Endothelial cell of umbilical vein (primary cell): ENCODE results near the gene SDCBP2. TPM values are rescaled to one million over a fixed set of nuclear protein-coding genes. Genes with fewer than 3 reads are reported as not detected.

ENCODE experiments used
- BruUV-seq: library from RNA; stranded (reverse); fragments of 400-500 nt; replicated peaks from 2 replicates; lab custom pipeline; 2021; lab: Mats Ljungman, UMichigan
- CTCF ChIA-PET: fragments of 300-600, 350-600 bp; sonication (Branson Sonifier 250); formaldehyde crosslinking; loops from one replicate; lab custom pipeline; 2021; ENCODE audit warnings: antibody characterized with exemption, inconsistent platforms; lab: Charles Lee
- POLR2A ChIA-PET: fragments of 300-600, 350-600 bp; sonication (Branson Sonifier 250); formaldehyde crosslinking; loops from one replicate; lab custom pipeline; 2021; ENCODE audit warnings: antibody characterized with exemption, inconsistent platforms; lab: Charles Lee
- DNase-seq: peaks from one replicate; pipeline ENCODE4 v3.0.0-alpha.2; 2011; ENCODE audit warnings: low read depth, low spot score
- FAIRE-seq: peaks from 2 replicates; lab custom pipeline; 2011; peaks lifted over from hg19 to GRCh38; lab: Jason Lieb, UNC
- H2AFZ ChIP-seq: 2 replicates; pipeline ENCODE4 v1.6.0; 2012; ENCODE audit warnings: low read depth, low read length, control low read depth, inconsistent platforms
- H3K27ac ChIP-seq: 2 replicates; pipeline ENCODE4 v1.5.1; 2011; ENCODE audit warnings: low read depth, mild to moderate bottlenecking, control low read depth, low read length, moderate library complexity; ENCODE audit not compliant: insufficient read depth
- H3K27me3 ChIP-seq, 2 experiments: 2 replicates each; pipeline versions ENCODE4 v1.6.0 to v1.6.1; 2011; ENCODE audit warnings: low read length in 2 of 2, mixed read lengths in 1 of 2; ENCODE audit not compliant: control insufficient read depth in 2 of 2, insufficient read depth in 2 of 2
- H3K36me3 ChIP-seq, 2 experiments: 2 replicates in 1 of 2; 3 replicates in 1 of 2; pipeline ENCODE4 v1.5.1; 2011; ENCODE audit warnings: low read length in 2 of 2, mild to moderate bottlenecking in 1 of 2, moderate library complexity in 1 of 2; ENCODE audit not compliant: control insufficient read depth in 2 of 2, insufficient read depth in 2 of 2; ENCODE audit errors: extremely low read depth in 1 of 2
- H3K4me1 ChIP-seq: 3 replicates; pipeline ENCODE4 v1.5.1; 2011; ENCODE audit warnings: mild to moderate bottlenecking, low read length; ENCODE audit not compliant: control insufficient read depth, insufficient read depth; ENCODE audit errors: extremely low read depth
- H3K4me2 ChIP-seq: 2 replicates; pipeline ENCODE4 v1.6.1; 2011; ENCODE audit warnings: low read length, control low read depth, mixed read lengths; ENCODE audit not compliant: insufficient read depth
- H3K4me3 ChIP-seq, 3 experiments: fragments of 200-600 bp in 1 of 3; sonication (generic), shearing (Covaris generic) in 1 of 3; replicated peaks in 1 of 3; 2 replicates each; pipeline ENCODE4 v1.5.1; 2011 to 2016; ENCODE audit warnings: control low read depth in 3 of 3, low read length in 3 of 3, mild to moderate bottlenecking in 2 of 3, inconsistent platforms in 1 of 3, low read depth in 1 of 3, moderate library complexity in 1 of 3; ENCODE audit not compliant: insufficient read depth in 1 of 3
- H3K79me2 ChIP-seq: 2 replicates; pipeline ENCODE4 v1.6.0; 2012; ENCODE audit warnings: low read length, inconsistent platforms; ENCODE audit not compliant: control insufficient read depth, insufficient read depth
- H3K9ac ChIP-seq: replicated peaks from 2 replicates; pipeline ENCODE3; 2011; ENCODE audit warnings: low read length, control low read depth; ENCODE audit not compliant: insufficient read depth; ENCODE audit errors: extremely low read depth
- H3K9me1 ChIP-seq: replicated peaks from 3 replicates; pipeline ENCODE4 v1.6.0; 2011; ENCODE audit warnings: mild to moderate bottlenecking, low read length; ENCODE audit not compliant: control insufficient read depth, insufficient read depth; ENCODE audit errors: extremely low read depth
- H3K9me3 ChIP-seq: replicated peaks from 2 replicates; pipeline ENCODE4 v1.5.1; 2012; ENCODE audit warnings: low read length, inconsistent platforms; ENCODE audit not compliant: control insufficient read depth, insufficient read depth
- H4K20me1 ChIP-seq: replicated peaks from 2 replicates; pipeline ENCODE3; 2011; ENCODE audit warnings: mild to moderate bottlenecking, low read length; ENCODE audit not compliant: control insufficient read depth, insufficient read depth; ENCODE audit errors: extremely low read depth
- CTCF ChIP-seq, 2 donors: IDR thresholded peaks; 1 replicate in 1 of 2; 2 replicates in 1 of 2; pipeline ENCODE4 v1.5.1; 2011; ENCODE audit warnings: low read length in 2 of 2, mild to moderate bottlenecking in 2 of 2, moderate library complexity in 2 of 2, control low read depth in 1 of 2, inconsistent platforms in 1 of 2, low read depth in 1 of 2; ENCODE audit not compliant: insufficient read depth in 1 of 2; ENCODE audit errors: extremely low read depth in 1 of 2
- EZH2 ChIP-seq: IDR thresholded peaks from 2 replicates; pipeline ENCODE4 v1.6.1; 2012; ENCODE audit warnings: borderline replicate concordance, low read depth, mild to moderate bottlenecking, moderate library complexity, low read length, inconsistent platforms; ENCODE audit not compliant: severe bottlenecking
- FOS ChIP-seq: IDR thresholded peaks from 2 replicates; pipeline ENCODE4 v1.6.1; 2011; ENCODE audit warnings: mild to moderate bottlenecking, low read length, moderate library complexity, borderline replicate concordance; ENCODE audit not compliant: insufficient read depth
- GATA2 ChIP-seq: IDR thresholded peaks from 2 replicates; pipeline ENCODE4 v1.7.0; 2011; ENCODE audit warnings: low read depth, mild to moderate bottlenecking, moderate library complexity, mixed read lengths, low read length; ENCODE audit not compliant: insufficient read length, insufficient read depth
- JUN ChIP-seq: IDR thresholded peaks from 2 replicates; pipeline ENCODE4 v1.6.1; 2011; ENCODE audit warnings: borderline replicate concordance, low read depth; ENCODE audit not compliant: insufficient read length, insufficient read depth
- MAX ChIP-seq: IDR thresholded peaks from 2 replicates; pipeline ENCODE4 v1.6.1; 2011; ENCODE audit not compliant: insufficient read depth, insufficient read length
- MYC ChIP-seq: IDR thresholded peaks from one replicate; pipeline ENCODE4 v1.6.1; 2011; ENCODE audit warnings: mild to moderate bottlenecking, low read depth, low read length
- POLR2A ChIP-seq: IDR thresholded peaks from 2 replicates; pipeline ENCODE4 v1.6.1; 2012; ENCODE audit warnings: low read depth, mild to moderate bottlenecking, control low read depth, low read length
- POLR2AphosphoS5 ChIP-seq: IDR thresholded peaks from 2 replicates; pipeline ENCODE4 v1.6.1; 2012; ENCODE audit warnings: low read depth, mild to moderate bottlenecking, control low read depth, low read length, moderate library complexity; ENCODE audit not compliant: insufficient read depth
- dilution Hi-C: fragments of 300-500 bp; cut with MboI; formaldehyde crosslinking; loops from one replicate; pipeline ENCODE4 v1.15.0; 2019; ENCODE audit warnings: low sequenced_read_pairs; ENCODE audit not compliant: extremely low pct_ligation_motif_present
- intact Hi-C: fragments of 100-400 bp; cut with micrococcal nuclease; formaldehyde crosslinking; loops from one replicate; pipeline ENCODE4 v1.10.0; 2022
- polyA plus RNA-seq, 4 experiments: library from polyadenylated mRNA; depleted of rRNA in 3 of 4; stranded (reverse) in 3 of 4; unstranded in 1 of 4; fragments of >200 nt; gene quantifications; 2 replicates each; pipeline versions ENCODE4 v1.2.1 to v1.2.3, GENCODE V29; 2011 to 2012; ENCODE audit warnings: missing spikeins in 1 of 4
- total RNA-seq: library from RNA; stranded (reverse); gene quantifications from 2 replicates; pipeline ENCODE4 v1.2.3, GENCODE V29; 2021

The SDCBP2 gene
- total and polyA plus RNA-seq, 2 donors (not counting 3 experiments of a cell fraction or from before 2014, with no cell fraction given): 6.9 to 9.0 TPM

GRCh38 chr20:1283522-1284510 lies 45.1 kb downstream of the SDCBP2 start:
- no peaks in the 10 kb centered on the region for H3K36me3 ChIP-seq
- H3K27me3 ChIP-seq: no peaks in the 10 kb centered on the region
- no peaks in the 10 kb centered on the region for H4K20me1 ChIP-seq
- no peaks in the 10 kb centered on the region for H3K9me1 ChIP-seq
- no peak overlapping the region for H2AFZ ChIP-seq
- no peak overlapping the region for H3K4me3 ChIP-seq
- DNase-seq: no peak
- dilution Hi-C loops: no loop called here
- H3K79me2 ChIP-seq: no peaks in the 10 kb centered on the region
- no peaks in the 10 kb centered on the region for H3K9me3 ChIP-seq
- no peak overlapping the region for H3K27ac ChIP-seq
- TF ChIP-seq JUN (no peak), MAX (no peak), CTCF (IDR thresholded peaks at IDR 0.05; ENCODE audit: extremely low read depth in 1 of 2, insufficient read depth in 1 of 2, low read depth in 1 of 2, low read length in 2 of 2) (no peak), POLR2AphosphoS5 (no peak), MYC (no peak), EZH2 (no peak), GATA2 (no peak), POLR2A (no peak), FOS (no peak)
- no TSS peak for BruUV-seq
- CTCF ChIA-PET: interaction anchor here (0.6 to 1.2 kb wide), 3 partner anchors 7 to 17 kb away, joined by 3 to 4 read pairs (median 3); no protein-coding TSS in a partner anchor
- FAIRE-seq: no peak
- no peak overlapping the region for H3K4me2 ChIP-seq
- H3K9ac ChIP-seq: no peak overlapping the region
- intact Hi-C loops: no loop called here
- no peaks in the 10 kb centered on the region for H3K4me1 ChIP-seq
- POLR2A ChIA-PET: no interaction called here
